Measurements from ENCODE around the gene PTGES3.

The PTGES3 gene

GRCh38 chr12:56622535-56622934 lies 65.5 kb downstream of the PTGES3 start:
- DNase-seq, result no peak

DNA sequence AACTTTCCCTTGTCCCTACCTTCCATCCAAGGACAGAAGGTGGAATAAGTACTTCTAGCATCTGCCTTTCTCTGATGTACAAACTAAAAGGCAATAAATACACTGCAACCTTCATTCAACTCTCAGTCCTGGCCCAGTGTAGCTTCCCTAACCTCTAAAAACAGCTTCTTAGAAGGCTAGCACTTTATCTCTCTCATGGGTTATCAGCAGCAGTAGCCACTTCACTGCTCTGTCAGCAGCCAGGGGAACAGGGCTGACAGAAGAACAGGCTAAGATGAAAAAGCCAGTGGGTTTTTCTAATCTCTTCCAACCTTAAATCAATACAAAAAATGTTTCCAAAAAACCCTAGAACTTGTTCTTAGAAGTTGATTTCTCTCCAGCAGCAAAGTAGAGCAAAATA lies 71.2 kb downstream of the PTGES3 start:
- no peak for DNase-seq

GRCh38 chr12:56616244-56616643 lies 71.8 kb downstream of the PTGES3 start:
- no peak for DNase-seq

- DNase-seq, result no peak
Observed at GRCh38 chr12:56614627-56615026, 73.5 kb downstream of the PTGES3 start.

Data from stimulated activated CD8-positive, alpha-beta memory T cell treated with anti-CD3 and anti-CD28 coated beads, Interleukin-4, amount 100 ng/mL, for 48 hours (primary cell).